ENCODE results near the gene TIE1.
"Not testable (repeated sequence)": the region's sequence is repeated elsewhere in the genome, so short reads cannot be mapped to it uniquely, and the experiment has no call there.

The TIE1 gene

GRCh38 chr1:43369779-43370178 lies 69.0 kb downstream of the TIE1 start:
- not testable (repeated sequence) for H3K4me3 Mint-ChIP-seq; H3K27ac Mint-ChIP-seq (ENCODE audit: low read depth); H3K27me3 Mint-ChIP-seq; H3K9me3 Mint-ChIP-seq; H3K36me3 Mint-ChIP-seq (ENCODE audit: insufficient read depth); ATAC-seq (replicated peaks; ENCODE audit: extremely low read depth, poor library complexity, severe bottlenecking); DNase-seq (ENCODE audit: low spot score in 2 of 2)
- H3K4me1 Mint-ChIP-seq = peaks cover 39% of the 10 kb centered on the region

GRCh38 chr1:43370564-43370963 lies 69.8 kb downstream of the TIE1 start:
- Mint-ChIP-seq H3K27me3 (no peaks in the 10 kb centered on the region), H3K36me3 (ENCODE audit: insufficient read depth) (peaks cover 5% of the 10 kb centered on the region), H3K4me3 (no peak overlapping the region), H3K27ac (ENCODE audit: low read depth) (no peak overlapping the region), H3K4me1 (peaks cover 35% of the 10 kb centered on the region), H3K9me3 (no peaks in the 10 kb centered on the region)
- no peak for ATAC-seq (replicated peaks; ENCODE audit: extremely low read depth, poor library complexity, severe bottlenecking)
- no peak for DNase-seq (ENCODE audit: low spot score in 2 of 2)

- H3K4me3 Mint-ChIP-seq = no peak overlapping the region
- peaks cover 3% of the 10 kb centered on the region for H3K36me3 Mint-ChIP-seq (ENCODE audit: insufficient read depth)
- H3K27ac Mint-ChIP-seq (ENCODE audit: low read depth) = no peak overlapping the region
- no peak for DNase-seq (ENCODE audit: low spot score in 2 of 2)
- H3K27me3 Mint-ChIP-seq = no peaks in the 10 kb centered on the region
- peaks cover 23% of the 10 kb centered on the region for H3K4me1 Mint-ChIP-seq
- ATAC-seq (replicated peaks; ENCODE audit: extremely low read depth, poor library complexity, severe bottlenecking) = no peak
- H3K9me3 Mint-ChIP-seq = no peaks in the 10 kb centered on the region
These were observed 71.4 kb downstream of the TIE1 start for GRCh38 chr1:43372172-43372571.
